Prostate gland (tissue), 2 donors: ENCODE data around the gene TRPM3.

Source experiments
- POLR2A ChIP-seq: fragments of 450-650 bp; IDR thresholded peaks from one replicate; pipeline ENCODE4 v1.6.1; 2016; ENCODE audit warnings: antibody characterized with exemption, mild to moderate bottlenecking
- TF ChIP-seq, protein P1 (sequence below), 4 experiments: fragments of 200-600 bp in 2 of 4; fragments of 450-650 bp in 2 of 4; sonication (generic) in 2 of 4; IDR thresholded peaks; 1 replicate in 3 of 4; 2 replicates in 1 of 4; pipeline ENCODE4 v1.5.1; 2016 to 2019; ENCODE audit warnings: antibody characterized with exemption in 4 of 4, mild to moderate bottlenecking in 2 of 4, moderate library complexity in 2 of 4

GRCh38 chr9:71096421-71097108, 24.9 kb downstream of the TRPM3 start:
- TF ChIP-seq, protein P1, sequence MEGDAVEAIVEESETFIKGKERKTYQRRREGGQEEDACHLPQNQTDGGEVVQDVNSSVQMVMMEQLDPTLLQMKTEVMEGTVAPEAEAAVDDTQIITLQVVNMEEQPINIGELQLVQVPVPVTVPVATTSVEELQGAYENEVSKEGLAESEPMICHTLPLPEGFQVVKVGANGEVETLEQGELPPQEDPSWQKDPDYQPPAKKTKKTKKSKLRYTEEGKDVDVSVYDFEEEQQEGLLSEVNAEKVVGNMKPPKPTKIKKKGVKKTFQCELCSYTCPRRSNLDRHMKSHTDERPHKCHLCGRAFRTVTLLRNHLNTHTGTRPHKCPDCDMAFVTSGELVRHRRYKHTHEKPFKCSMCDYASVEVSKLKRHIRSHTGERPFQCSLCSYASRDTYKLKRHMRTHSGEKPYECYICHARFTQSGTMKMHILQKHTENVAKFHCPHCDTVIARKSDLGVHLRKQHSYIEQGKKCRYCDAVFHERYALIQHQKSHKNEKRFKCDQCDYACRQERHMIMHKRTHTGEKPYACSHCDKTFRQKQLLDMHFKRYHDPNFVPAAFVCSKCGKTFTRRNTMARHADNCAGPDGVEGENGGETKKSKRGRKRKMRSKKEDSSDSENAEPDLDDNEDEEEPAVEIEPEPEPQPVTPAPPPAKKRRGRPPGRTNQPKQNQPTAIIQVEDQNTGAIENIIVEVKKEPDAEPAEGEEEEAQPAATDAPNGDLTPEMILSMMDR (IDR thresholded peaks at IDR 0.05): no peak
- no peak for TF ChIP-seq POLR2A
